ENCODE measurements around the gene AMBRA1.

The AMBRA1 gene

DNA sequence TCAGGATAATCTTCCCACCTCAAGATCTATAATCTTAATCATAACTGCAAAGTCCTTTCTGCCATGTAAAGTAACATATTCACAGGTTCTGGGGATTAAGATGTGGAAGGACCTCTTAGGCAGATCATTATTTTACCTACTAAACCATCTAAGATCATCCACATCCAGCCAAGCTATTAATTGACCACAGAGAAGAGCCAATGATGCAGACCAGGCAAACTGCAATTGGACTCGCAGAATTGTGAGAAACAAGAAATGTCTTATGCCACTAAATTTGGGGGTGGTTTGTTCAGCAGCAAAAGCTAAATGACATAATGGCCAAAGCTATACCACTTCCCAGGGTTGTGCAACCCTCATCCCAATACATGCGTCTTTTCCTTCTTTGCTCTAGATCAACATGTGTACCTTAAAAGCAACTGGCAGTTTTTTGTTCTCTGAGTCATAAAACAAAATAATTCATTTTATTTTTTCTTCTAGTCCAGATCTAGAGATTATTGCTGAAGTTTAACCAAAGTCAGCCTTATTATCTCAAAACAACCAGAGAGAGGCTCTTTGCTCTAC, 113.6 kb downstream of the AMBRA1 start:
- H3K4me3 ChIP-seq (ENCODE audit: low read depth in 1 of 5, low read length in 5 of 5) = no peak overlapping the region
- no peaks in the 10 kb centered on the region for H3K27me3 ChIP-seq (ENCODE audit: control insufficient read depth in 5 of 5, insufficient read depth in 4 of 5, low read length in 5 of 5)
- no peak overlapping the region for H3K9ac ChIP-seq (ENCODE audit: low read length in 5 of 5)

GRCh38 chr11:46479601-46480000, 114.2 kb downstream of the AMBRA1 start:
- H3K36me3 ChIP-seq (ENCODE audit: control insufficient read depth in 5 of 5, insufficient read depth in 5 of 5, low read length in 5 of 5) = peaks cover 0 to 7% (median 0%) of the 10 kb centered on the region in 5 donors
- no peaks in the 10 kb centered on the region for H3K27me3 ChIP-seq (ENCODE audit: control insufficient read depth in 5 of 5, insufficient read depth in 4 of 5, low read length in 5 of 5)

More for the DNA sequence above, 113.6 kb downstream of the AMBRA1 start:
- no peaks in the 10 kb centered on the region for H3K9me3 ChIP-seq (ENCODE audit: control insufficient read depth in 5 of 5, low read length in 5 of 5)
- peaks cover 0 to 7% (median 0%) of the 10 kb centered on the region in 5 donors for H3K36me3 ChIP-seq (ENCODE audit: control insufficient read depth in 5 of 5, insufficient read depth in 5 of 5, low read length in 5 of 5)
- no peak overlapping the region for H3K27ac ChIP-seq (ENCODE audit: low read depth, low read length)
- no peaks in the 10 kb centered on the region for H3K4me1 ChIP-seq (ENCODE audit: control insufficient read depth in 5 of 5, insufficient read depth in 5 of 5, low read length in 5 of 5)

DNA sequence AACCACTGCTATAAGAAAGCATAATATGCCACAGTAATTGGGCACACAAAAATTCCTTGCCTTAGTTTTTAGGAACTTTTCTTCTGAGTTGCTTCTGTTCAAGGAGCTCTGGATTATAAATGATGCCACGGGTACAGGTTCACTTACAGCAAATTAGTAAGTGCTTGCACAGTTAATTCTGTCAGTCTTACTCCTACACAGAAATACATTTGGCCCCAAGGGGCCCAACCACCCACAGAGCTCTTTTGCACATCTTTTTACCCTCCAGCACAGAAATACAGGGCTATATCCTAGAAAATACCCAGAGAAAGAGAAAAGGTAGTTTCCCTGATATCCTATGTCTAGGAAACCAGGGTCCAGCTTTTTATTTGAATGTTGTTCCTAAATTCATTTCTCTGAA, 115.6 kb downstream of the AMBRA1 start:
- Histone ChIP-seq H3K36me3 (ENCODE audit: control insufficient read depth in 5 of 5, insufficient read depth in 5 of 5, low read length in 5 of 5) (peaks cover 0 to 7% (median 0%) of the 10 kb centered on the region in 5 donors), H3K4me3 (ENCODE audit: low read depth in 1 of 5, low read length in 5 of 5) (no peak overlapping the region), H3K27ac (ENCODE audit: low read depth, low read length) (no peak overlapping the region), H3K9ac (ENCODE audit: low read length in 5 of 5) (no peak overlapping the region), H3K27me3 (ENCODE audit: control insufficient read depth in 5 of 5, insufficient read depth in 4 of 5, low read length in 5 of 5) (no peaks in the 10 kb centered on the region), H3K9me3 (ENCODE audit: control insufficient read depth in 5 of 5, low read length in 5 of 5) (no peaks in the 10 kb centered on the region), H3K4me1 (ENCODE audit: control insufficient read depth in 5 of 5, insufficient read depth in 5 of 5, low read length in 5 of 5) (no peaks in the 10 kb centered on the region)

More at GRCh38 chr11:46479601-46480000, 114.2 kb downstream of the AMBRA1 start:
- Histone ChIP-seq H3K4me3 (ENCODE audit: low read depth in 1 of 5, low read length in 5 of 5) (no peak overlapping the region), H3K4me1 (ENCODE audit: control insufficient read depth in 5 of 5, insufficient read depth in 5 of 5, low read length in 5 of 5) (no peaks in the 10 kb centered on the region), H3K27ac (ENCODE audit: low read depth, low read length) (no peak overlapping the region), H3K9ac (ENCODE audit: low read length in 5 of 5) (no peak overlapping the region), H3K9me3 (ENCODE audit: control insufficient read depth in 5 of 5, low read length in 5 of 5) (no peaks in the 10 kb centered on the region)

GRCh38 chr11:46477136-46477535, 116.7 kb downstream of the AMBRA1 start:
- H3K27ac ChIP-seq (ENCODE audit: low read depth, low read length) = no peak overlapping the region
- H3K9me3 ChIP-seq (ENCODE audit: control insufficient read depth in 5 of 5, low read length in 5 of 5) = no peaks in the 10 kb centered on the region
- no peaks in the 10 kb centered on the region for H3K27me3 ChIP-seq (ENCODE audit: control insufficient read depth in 5 of 5, insufficient read depth in 4 of 5, low read length in 5 of 5)
- no peak overlapping the region for H3K4me3 ChIP-seq (ENCODE audit: low read depth in 1 of 5, low read length in 5 of 5)
- no peak overlapping the region for H3K9ac ChIP-seq (ENCODE audit: low read length in 5 of 5)
- no peaks in the 10 kb centered on the region for H3K4me1 ChIP-seq (ENCODE audit: control insufficient read depth in 5 of 5, insufficient read depth in 5 of 5, low read length in 5 of 5)
- peaks cover 0 to 5% (median 0%) of the 10 kb centered on the region in 5 donors for H3K36me3 ChIP-seq (ENCODE audit: control insufficient read depth in 5 of 5, insufficient read depth in 5 of 5, low read length in 5 of 5)

GRCh38 chr11:46475926-46476545, 117.8 kb downstream of the AMBRA1 start:
- Histone ChIP-seq H3K4me3 (ENCODE audit: low read depth in 1 of 5, low read length in 5 of 5) (no peak overlapping the region), H3K9ac (ENCODE audit: low read length in 5 of 5) (no peak overlapping the region), H3K27me3 (ENCODE audit: control insufficient read depth in 5 of 5, insufficient read depth in 4 of 5, low read length in 5 of 5) (no peaks in the 10 kb centered on the region), H3K9me3 (ENCODE audit: control insufficient read depth in 5 of 5, low read length in 5 of 5) (no peaks in the 10 kb centered on the region), H3K36me3 (ENCODE audit: control insufficient read depth in 5 of 5, insufficient read depth in 5 of 5, low read length in 5 of 5) (peaks cover 0 to 5% (median 0%) of the 10 kb centered on the region in 5 donors), H3K4me1 (ENCODE audit: control insufficient read depth in 5 of 5, insufficient read depth in 5 of 5, low read length in 5 of 5) (peaks cover 0 to 10% (median 5%) of the 10 kb centered on the region in 5 donors), H3K27ac (ENCODE audit: low read depth, low read length) (no peak overlapping the region)

GRCh38 chr11:46475051-46475925, 118.5 kb downstream of the AMBRA1 start:
- no peak overlapping the region for H3K4me3 ChIP-seq (ENCODE audit: low read depth in 1 of 5, low read length in 5 of 5)
- H3K4me1 ChIP-seq (ENCODE audit: control insufficient read depth in 5 of 5, insufficient read depth in 5 of 5, low read length in 5 of 5) = peaks cover 0 to 10% (median 5%) of the 10 kb centered on the region in 5 donors
- no peak overlapping the region for H3K27ac ChIP-seq (ENCODE audit: low read depth, low read length)
- no peaks in the 10 kb centered on the region for H3K27me3 ChIP-seq (ENCODE audit: control insufficient read depth in 5 of 5, insufficient read depth in 4 of 5, low read length in 5 of 5)
- H3K36me3 ChIP-seq (ENCODE audit: control insufficient read depth in 5 of 5, insufficient read depth in 5 of 5, low read length in 5 of 5) = peaks cover 0 to 5% (median 0%) of the 10 kb centered on the region in 5 donors
- H3K9me3 ChIP-seq (ENCODE audit: control insufficient read depth in 5 of 5, low read length in 5 of 5) = no peaks in the 10 kb centered on the region
- H3K9ac ChIP-seq (ENCODE audit: low read length in 5 of 5) = no peak overlapping the region

GRCh38 chr11:46472662-46472994, 121.2 kb downstream of the AMBRA1 start:
- Histone ChIP-seq H3K4me3 (ENCODE audit: low read depth in 1 of 5, low read length in 5 of 5) (no peak overlapping the region), H3K27ac (ENCODE audit: low read depth, low read length) (no peak overlapping the region), H3K9ac (ENCODE audit: low read length in 5 of 5) (no peak overlapping the region)

DNA sequence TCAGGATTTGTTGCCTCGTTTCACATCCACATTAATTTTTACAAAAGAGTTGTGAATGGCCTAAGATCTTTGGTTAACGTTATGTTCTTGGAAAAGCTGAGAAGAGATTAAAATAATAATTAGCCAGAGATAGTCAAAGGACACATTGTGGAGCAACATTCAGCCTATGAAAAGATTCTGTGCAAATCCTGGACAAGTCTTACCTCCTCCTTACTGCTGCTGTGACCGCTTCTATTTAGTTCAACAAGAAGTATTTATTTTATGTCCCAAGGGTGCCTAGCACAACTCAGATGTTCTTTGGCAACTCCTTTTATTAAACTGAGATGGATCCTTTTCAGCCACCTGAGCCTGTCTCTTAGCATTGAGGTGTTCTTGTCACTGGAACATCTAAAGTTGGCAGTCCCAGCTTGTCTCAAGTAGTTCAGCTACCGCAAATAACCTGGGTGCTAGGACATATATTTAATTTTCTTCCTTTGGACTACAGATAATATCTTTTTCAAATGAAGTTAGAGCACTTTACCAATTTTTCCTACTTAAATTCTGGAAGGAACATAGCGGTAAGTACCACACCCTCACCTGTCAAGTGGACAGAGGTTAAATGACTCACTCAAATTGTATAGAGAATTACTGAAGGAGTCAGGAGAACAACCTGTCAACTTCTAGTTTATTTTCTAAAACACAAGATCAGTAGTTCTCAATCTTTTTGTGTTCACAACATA, 121.7 kb downstream of the AMBRA1 start:
- H3K36me3 ChIP-seq (ENCODE audit: control insufficient read depth in 5 of 5, insufficient read depth in 5 of 5, low read length in 5 of 5) = peaks cover 5 to 11% (median 7%) of the 10 kb centered on the region in 5 donors
- H3K27me3 ChIP-seq (ENCODE audit: control insufficient read depth in 5 of 5, insufficient read depth in 4 of 5, low read length in 5 of 5) = no peaks in the 10 kb centered on the region
- peaks cover 0 to 10% (median 5%) of the 10 kb centered on the region in 5 donors for H3K4me1 ChIP-seq (ENCODE audit: control insufficient read depth in 5 of 5, insufficient read depth in 5 of 5, low read length in 5 of 5)
- no peaks in the 10 kb centered on the region for H3K9me3 ChIP-seq (ENCODE audit: control insufficient read depth in 5 of 5, low read length in 5 of 5)
- no peak overlapping the region for H3K9ac ChIP-seq (ENCODE audit: low read length in 5 of 5)
- H3K4me3 ChIP-seq (ENCODE audit: low read depth in 1 of 5, low read length in 5 of 5) = no peak overlapping the region
- no peak overlapping the region for H3K27ac ChIP-seq (ENCODE audit: low read depth, low read length)

More at GRCh38 chr11:46472662-46472994, 121.2 kb downstream of the AMBRA1 start:
- Histone ChIP-seq H3K4me1 (ENCODE audit: control insufficient read depth in 5 of 5, insufficient read depth in 5 of 5, low read length in 5 of 5) (peaks cover 0 to 10% (median 5%) of the 10 kb centered on the region in 5 donors), H3K27me3 (ENCODE audit: control insufficient read depth in 5 of 5, insufficient read depth in 4 of 5, low read length in 5 of 5) (no peaks in the 10 kb centered on the region), H3K9me3 (ENCODE audit: control insufficient read depth in 5 of 5, low read length in 5 of 5) (no peaks in the 10 kb centered on the region), H3K36me3 (ENCODE audit: control insufficient read depth in 5 of 5, insufficient read depth in 5 of 5, low read length in 5 of 5) (peaks cover 4 to 11% (median 5%) of the 10 kb centered on the region in 5 donors)

DNA sequence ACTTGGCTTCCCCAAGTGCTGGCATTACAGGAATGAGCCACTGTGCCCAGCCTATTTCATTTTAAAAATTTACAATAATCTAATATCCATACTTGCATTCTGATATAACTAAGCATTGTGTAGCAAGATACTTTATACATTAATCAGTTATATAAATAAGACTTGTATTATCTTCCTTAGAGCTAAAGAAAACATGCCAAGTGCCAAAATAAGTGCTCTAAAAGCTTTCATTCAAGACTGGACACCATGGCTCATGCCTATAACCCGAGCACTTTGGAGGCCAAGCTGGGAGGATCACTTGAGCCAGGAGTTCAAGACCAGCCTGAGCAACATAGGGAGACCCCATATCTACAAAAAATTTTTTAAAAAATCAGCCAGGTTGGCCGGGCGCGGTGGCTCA, 123.9 kb downstream of the AMBRA1 start:
- Histone ChIP-seq H3K27me3 (ENCODE audit: control insufficient read depth in 5 of 5, insufficient read depth in 4 of 5, low read length in 5 of 5) (no peaks in the 10 kb centered on the region), H3K4me3 (ENCODE audit: low read depth in 1 of 5, low read length in 5 of 5) (no peak overlapping the region), H3K4me1 (ENCODE audit: control insufficient read depth in 5 of 5, insufficient read depth in 5 of 5, low read length in 5 of 5) (peaks cover 0 to 10% (median 5%) of the 10 kb centered on the region in 5 donors), H3K9me3 (ENCODE audit: control insufficient read depth in 5 of 5, low read length in 5 of 5) (no peaks in the 10 kb centered on the region), H3K36me3 (ENCODE audit: control insufficient read depth in 5 of 5, insufficient read depth in 5 of 5, low read length in 5 of 5) (peaks cover 3 to 7% (median 6%) of the 10 kb centered on the region in 5 donors), H3K27ac (ENCODE audit: low read depth, low read length) (no peak overlapping the region), H3K9ac (ENCODE audit: low read length in 5 of 5) (no peak overlapping the region)

Measured in subcutaneous abdominal adipose tissue (tissue), 5 donors.